C4-2B (cell line): Measurements from ENCODE around the gene ELOF1.

Experiments used
- H3K27ac ChIP-seq: fragments of 450-650 bp; 2 replicates; pipeline ENCODE4 v1.5.1; 2017
- CTCF ChIP-seq: fragments of 450-650 bp; conservative IDR thresholded peaks from 2 replicates; pipeline ENCODE4 v1.5.1; 2017; ENCODE audit warnings: mild to moderate bottlenecking
- ZFX ChIP-seq: fragments of 450-650 bp; IDR thresholded peaks from 2 replicates; pipeline ENCODE4 v1.6.1; 2017

ELOF1 gene

GRCh38 chr19:11551603-11552235, 7.3 kb downstream of the ELOF1 start:
- no peak overlapping the region for H3K27ac ChIP-seq
- TF ChIP-seq CTCF (no peak; the same call in 1 of the 2 replicates), ZFX (no peak)

- TF ChIP-seq ZFX (no peak), CTCF (no peak)
- H3K27ac ChIP-seq, result no peak overlapping the region
Observed at GRCh38 chr19:11550265-11550664, 8.8 kb downstream of the ELOF1 start.

GRCh38 chr19:11549386-11549953, 9.6 kb downstream of the ELOF1 start:
- no peak overlapping the region for H3K27ac ChIP-seq
- TF ChIP-seq ZFX (no peak), CTCF (no peak)

- TF ChIP-seq CTCF, result no peak
- TF ChIP-seq ZFX, result no peak
- no peak overlapping the region for H3K27ac ChIP-seq
Observed at GRCh38 chr19:11547929-11548700, 10.9 kb downstream of the ELOF1 start.

GRCh38 chr19:11541238-11541637, 17.8 kb downstream of the ELOF1 start:
- TF ChIP-seq ZFX (no peak), CTCF (no peak)

GRCh38 chr19:11540645-11541044, 18.4 kb downstream of the ELOF1 start:
- no peak for TF ChIP-seq CTCF
- TF ChIP-seq ZFX, result no peak
- no peak overlapping the region for H3K27ac ChIP-seq

More at GRCh38 chr19:11541238-11541637, 17.8 kb downstream of the ELOF1 start:
- no peak overlapping the region for H3K27ac ChIP-seq
